A673 (cell line): ENCODE measurements around the gene PILRB. TPM values are rescaled to one million over a fixed set of nuclear protein-coding genes. Genes with fewer than 3 reads are reported as not detected.

Experiments
- BruUV-seq: library from RNA; stranded (reverse); fragments of 400-500 nt; replicated peaks from 2 replicates; lab custom pipeline; 2021; lab: Mats Ljungman, UMichigan
- CTCF ChIA-PET: fragments of 300-600 bp; sonication (Branson Sonifier 250); formaldehyde crosslinking; loops from one replicate; lab custom pipeline; 2022; ENCODE audit warnings: antibody characterized with exemption; lab: Charles Lee
- POLR2A ChIA-PET: fragments of 300-600 bp; sonication (Branson Sonifier 250); formaldehyde crosslinking; loops from one replicate; lab custom pipeline; 2022; ENCODE audit warnings: antibody characterized with exemption; ENCODE audit not compliant: low non-redundant PET; lab: Charles Lee
- DNase-seq: peaks from one replicate; pipeline ENCODE4 v3.0.0-alpha.2; 2015; ENCODE audit warnings: low spot score
- H3K27ac ChIP-seq: fragments of 200-600 bp; sonication (generic); 2 replicates; pipeline ENCODE4 v1.5.1; 2016; ENCODE audit warnings: mixed run types, low read depth, mild to moderate bottlenecking, mixed read lengths, antibody characterized with exemption, low read length; ENCODE audit not compliant: poor library complexity, severe bottlenecking
- H3K27me3 ChIP-seq: fragments of 200-600 bp; sonication (generic); replicated peaks from 2 replicates; pipeline ENCODE4 v1.6.1; 2017; ENCODE audit warnings: mixed run types, low read depth, mild to moderate bottlenecking, mixed read lengths, antibody characterized with exemption, low read length; ENCODE audit not compliant: insufficient read depth, poor library complexity
- H3K36me3 ChIP-seq: fragments of 200-600 bp; sonication (generic); 2 replicates; pipeline ENCODE4 v1.6.1; 2016; ENCODE audit warnings: mixed run types, mild to moderate bottlenecking, mixed read lengths, antibody characterized with exemption, low read length; ENCODE audit not compliant: insufficient read depth, poor library complexity, severe bottlenecking
- H3K4me1 ChIP-seq: fragments of 200-600 bp; sonication (generic); 2 replicates; pipeline ENCODE4 v1.6.1; 2017; ENCODE audit warnings: mixed run types, mild to moderate bottlenecking, mixed read lengths, antibody characterized with exemption, low read length; ENCODE audit not compliant: insufficient read depth, poor library complexity, severe bottlenecking
- H3K4me3 ChIP-seq: fragments of 200-600 bp; sonication (generic); 2 replicates; pipeline ENCODE4 v1.5.1; 2016; ENCODE audit warnings: low read depth, mixed run types, mild to moderate bottlenecking, mixed read lengths, low read length; ENCODE audit not compliant: poor library complexity, severe bottlenecking
- H3K9me3 ChIP-seq: fragments of 200-600 bp; sonication (generic); 2 replicates; pipeline ENCODE4 v1.6.1; 2016; ENCODE audit warnings: mixed run types, low read depth, mild to moderate bottlenecking, mixed read lengths, antibody characterized with exemption, low read length; ENCODE audit not compliant: poor library complexity, severe bottlenecking
- EZH2 ChIP-seq: fragments of 200-600 bp; sonication (generic); IDR thresholded peaks from 2 replicates; pipeline ENCODE4 v1.6.1; 2017; ENCODE audit warnings: borderline replicate concordance, low read depth, mild to moderate bottlenecking, mixed read lengths, antibody characterized with exemption, low read length; ENCODE audit not compliant: poor library complexity, severe bottlenecking
- intact Hi-C: fragments of 100-400 bp; cut with micrococcal nuclease; formaldehyde crosslinking; loops from one replicate; pipeline ENCODE4 v1.10.0; 2022; ENCODE audit not compliant: unreplicated experiment
- total RNA-seq: library from RNA; stranded (reverse); gene quantifications from 2 replicates; pipeline ENCODE4 v1.2.3, GENCODE V29; 2021
- TF ChIP-seq, protein P1 (sequence below): fragments of 300-800, 200-600 bp; sonication (generic); conservative IDR thresholded peaks from 2 replicates; pipeline ENCODE4 v1.5.1; 2017; ENCODE audit warnings: low read depth, mild to moderate bottlenecking, antibody characterized with exemption, low read length, moderate library complexity, mixed read lengths

PILRB gene
- total RNA-seq, 1 experiment from 2014 or later = 26.5 TPM

DNA sequence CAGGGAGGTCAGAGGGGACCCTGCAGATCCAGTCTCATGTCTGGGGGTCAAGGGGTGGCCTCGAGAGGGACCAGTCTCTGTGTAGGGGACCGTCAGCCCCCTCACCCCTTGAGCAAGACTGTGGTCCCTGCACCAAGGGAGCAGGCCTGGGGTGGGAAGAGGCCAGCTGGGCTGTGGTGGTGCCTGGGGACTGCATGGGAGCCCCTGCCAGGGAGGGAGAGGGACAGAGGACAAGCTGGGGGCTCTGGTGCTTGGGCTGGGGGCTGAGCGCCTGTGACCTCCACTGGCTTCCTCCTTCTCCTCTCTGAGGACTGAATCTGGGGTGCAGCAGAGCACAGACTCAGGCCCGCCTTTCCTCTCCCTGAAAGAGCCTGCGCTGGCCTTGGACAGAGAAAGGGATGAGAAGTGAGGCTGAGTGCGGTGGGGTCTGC, 771 bp upstream of the PILRB start:
- H3K36me3 ChIP-seq = peaks cover 71% of the 10 kb centered on the region
- no peaks in the 10 kb centered on the region for H3K4me1 ChIP-seq
- ChIA-PET POLR2A (no interaction called here), CTCF (no interaction called here)
- intact Hi-C loops = no loop called here
- no peak for TF ChIP-seq EZH2
- TF ChIP-seq, protein P1, sequence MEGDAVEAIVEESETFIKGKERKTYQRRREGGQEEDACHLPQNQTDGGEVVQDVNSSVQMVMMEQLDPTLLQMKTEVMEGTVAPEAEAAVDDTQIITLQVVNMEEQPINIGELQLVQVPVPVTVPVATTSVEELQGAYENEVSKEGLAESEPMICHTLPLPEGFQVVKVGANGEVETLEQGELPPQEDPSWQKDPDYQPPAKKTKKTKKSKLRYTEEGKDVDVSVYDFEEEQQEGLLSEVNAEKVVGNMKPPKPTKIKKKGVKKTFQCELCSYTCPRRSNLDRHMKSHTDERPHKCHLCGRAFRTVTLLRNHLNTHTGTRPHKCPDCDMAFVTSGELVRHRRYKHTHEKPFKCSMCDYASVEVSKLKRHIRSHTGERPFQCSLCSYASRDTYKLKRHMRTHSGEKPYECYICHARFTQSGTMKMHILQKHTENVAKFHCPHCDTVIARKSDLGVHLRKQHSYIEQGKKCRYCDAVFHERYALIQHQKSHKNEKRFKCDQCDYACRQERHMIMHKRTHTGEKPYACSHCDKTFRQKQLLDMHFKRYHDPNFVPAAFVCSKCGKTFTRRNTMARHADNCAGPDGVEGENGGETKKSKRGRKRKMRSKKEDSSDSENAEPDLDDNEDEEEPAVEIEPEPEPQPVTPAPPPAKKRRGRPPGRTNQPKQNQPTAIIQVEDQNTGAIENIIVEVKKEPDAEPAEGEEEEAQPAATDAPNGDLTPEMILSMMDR = no peak
- H3K9me3 ChIP-seq = no peaks in the 10 kb centered on the region
- no peaks in the 10 kb centered on the region for H3K27me3 ChIP-seq
- no peak for DNase-seq
- no TSS peak for BruUV-seq
- H3K4me3 ChIP-seq = no peak overlapping the region
- H3K27ac ChIP-seq = no peak overlapping the region

DNA sequence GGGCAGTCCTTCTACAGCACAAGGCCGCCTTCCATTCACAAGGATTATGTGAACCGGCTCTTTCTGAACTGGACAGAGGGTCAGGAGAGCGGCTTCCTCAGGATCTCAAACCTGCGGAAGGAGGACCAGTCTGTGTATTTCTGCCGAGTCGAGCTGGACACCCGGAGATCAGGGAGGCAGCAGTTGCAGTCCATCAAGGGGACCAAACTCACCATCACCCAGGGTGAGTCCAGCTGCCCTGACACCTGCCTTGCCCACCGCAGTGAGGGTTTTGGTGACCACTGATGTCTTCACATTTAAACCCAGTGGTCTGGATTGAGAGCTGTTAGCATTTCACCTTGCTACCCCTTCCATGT, 918 bp downstream of the PILRB start:
- Histone ChIP-seq H3K9me3 (no peaks in the 10 kb centered on the region), H3K27me3 (no peaks in the 10 kb centered on the region), H3K4me1 (no peaks in the 10 kb centered on the region), H3K27ac (no peak overlapping the region), H3K4me3 (no peak overlapping the region), H3K36me3 (peaks cover 73% of the 10 kb centered on the region)
- ChIA-PET CTCF (no interaction called here), POLR2A (no interaction called here)
- intact Hi-C loops = no loop called here
- BruUV-seq = no TSS peak
- no peak for TF ChIP-seq EZH2
- TF ChIP-seq, protein P1 = no peak
- DNase-seq = no peak

DNA sequence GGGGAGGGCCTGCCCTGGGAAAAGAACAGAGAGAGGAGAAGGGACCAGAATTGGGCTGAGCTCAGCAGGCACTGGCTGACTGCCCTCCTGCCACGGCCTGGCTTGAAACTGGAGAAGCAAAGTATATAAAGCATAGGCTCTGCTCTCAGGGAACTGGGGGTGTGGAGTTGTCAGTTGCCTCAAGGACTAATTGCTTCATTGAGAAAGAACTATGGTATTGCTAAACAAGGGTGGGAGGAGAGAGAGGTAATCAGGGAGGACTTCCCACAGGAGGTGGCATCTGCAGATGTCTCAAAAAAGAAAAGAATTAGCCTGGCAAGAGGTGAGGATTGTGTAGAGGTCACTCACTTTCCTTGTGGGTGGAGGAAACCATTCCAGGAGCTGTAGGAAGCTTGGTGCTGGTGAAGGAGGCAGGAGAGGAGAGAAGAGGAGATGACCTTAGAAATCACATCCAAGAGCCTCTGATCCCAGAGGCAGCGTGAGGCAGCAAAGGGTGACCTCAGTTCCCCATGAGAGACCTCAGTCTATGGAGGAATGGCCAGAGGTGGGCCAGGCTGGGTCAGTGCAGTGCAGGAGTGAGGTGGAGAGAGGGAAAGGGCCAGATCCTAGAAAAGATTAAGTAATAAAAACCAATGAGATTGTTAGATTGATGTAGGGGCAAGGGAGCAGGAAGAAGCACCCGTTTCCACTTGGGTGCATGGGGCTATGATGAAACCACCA, 2.4 kb downstream of the PILRB start:
- H3K9me3 ChIP-seq = no peaks in the 10 kb centered on the region
- no peak overlapping the region for H3K27ac ChIP-seq
- no peak for DNase-seq
- ChIA-PET CTCF (no interaction called here), POLR2A (no interaction called here)
- no peaks in the 10 kb centered on the region for H3K4me1 ChIP-seq
- H3K27me3 ChIP-seq = no peaks in the 10 kb centered on the region
- no peak overlapping the region for H3K4me3 ChIP-seq
- BruUV-seq = no TSS peak
- intact Hi-C loops = no loop called here
- TF ChIP-seq, protein P1 = no peak
- no peak for TF ChIP-seq EZH2
- peaks cover 62% of the 10 kb centered on the region for H3K36me3 ChIP-seq
